GM12865 (cell line): ENCODE measurements around the gene SNUPN.
A peak's percentile ranks its signal among the peaks of the same experiment; 100 is the strongest.

ENCODE experiments used
- DNase-seq: peaks from one replicate; pipeline ENCODE4 v3.0.0; 2010; ENCODE audit warnings: low read depth
- H3K4me3 ChIP-seq: 2 replicates; pipeline ENCODE4 v1.5.1; 2011; ENCODE audit warnings: mild to moderate bottlenecking, low read depth, low read length, control low read depth
- TF ChIP-seq, protein P1 (sequence below): IDR thresholded peaks from 2 replicates; pipeline ENCODE4 v1.5.1; 2011; ENCODE audit warnings: low read length, control low read depth, low read depth, inconsistent platforms; ENCODE audit not compliant: insufficient read depth; ENCODE audit errors: missing control alignments

The SNUPN gene

DNA sequence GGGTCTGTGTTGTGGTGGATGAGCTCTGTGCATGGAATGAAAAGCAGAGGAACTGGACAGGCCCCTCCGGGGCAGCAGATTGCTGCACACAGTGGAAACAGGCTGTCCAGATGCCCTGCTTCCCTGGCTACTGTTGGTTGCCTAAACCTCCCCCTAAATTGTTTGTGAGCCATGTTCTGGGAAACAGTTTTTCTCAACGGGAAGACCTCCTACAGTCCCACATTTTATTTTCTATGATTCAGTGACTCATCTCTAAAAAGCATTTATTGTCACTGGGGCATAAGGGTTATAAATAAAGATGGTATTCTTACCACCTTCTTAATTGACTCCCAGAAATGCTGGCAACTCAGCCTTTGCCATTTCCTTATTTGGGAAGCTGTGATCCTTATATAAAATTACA lies 26.1 kb downstream of the SNUPN start:
- TF ChIP-seq, protein P1, sequence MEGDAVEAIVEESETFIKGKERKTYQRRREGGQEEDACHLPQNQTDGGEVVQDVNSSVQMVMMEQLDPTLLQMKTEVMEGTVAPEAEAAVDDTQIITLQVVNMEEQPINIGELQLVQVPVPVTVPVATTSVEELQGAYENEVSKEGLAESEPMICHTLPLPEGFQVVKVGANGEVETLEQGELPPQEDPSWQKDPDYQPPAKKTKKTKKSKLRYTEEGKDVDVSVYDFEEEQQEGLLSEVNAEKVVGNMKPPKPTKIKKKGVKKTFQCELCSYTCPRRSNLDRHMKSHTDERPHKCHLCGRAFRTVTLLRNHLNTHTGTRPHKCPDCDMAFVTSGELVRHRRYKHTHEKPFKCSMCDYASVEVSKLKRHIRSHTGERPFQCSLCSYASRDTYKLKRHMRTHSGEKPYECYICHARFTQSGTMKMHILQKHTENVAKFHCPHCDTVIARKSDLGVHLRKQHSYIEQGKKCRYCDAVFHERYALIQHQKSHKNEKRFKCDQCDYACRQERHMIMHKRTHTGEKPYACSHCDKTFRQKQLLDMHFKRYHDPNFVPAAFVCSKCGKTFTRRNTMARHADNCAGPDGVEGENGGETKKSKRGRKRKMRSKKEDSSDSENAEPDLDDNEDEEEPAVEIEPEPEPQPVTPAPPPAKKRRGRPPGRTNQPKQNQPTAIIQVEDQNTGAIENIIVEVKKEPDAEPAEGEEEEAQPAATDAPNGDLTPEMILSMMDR = no peak
- DNase-seq = no peak
- no peak overlapping the region for H3K4me3 ChIP-seq

DNA sequence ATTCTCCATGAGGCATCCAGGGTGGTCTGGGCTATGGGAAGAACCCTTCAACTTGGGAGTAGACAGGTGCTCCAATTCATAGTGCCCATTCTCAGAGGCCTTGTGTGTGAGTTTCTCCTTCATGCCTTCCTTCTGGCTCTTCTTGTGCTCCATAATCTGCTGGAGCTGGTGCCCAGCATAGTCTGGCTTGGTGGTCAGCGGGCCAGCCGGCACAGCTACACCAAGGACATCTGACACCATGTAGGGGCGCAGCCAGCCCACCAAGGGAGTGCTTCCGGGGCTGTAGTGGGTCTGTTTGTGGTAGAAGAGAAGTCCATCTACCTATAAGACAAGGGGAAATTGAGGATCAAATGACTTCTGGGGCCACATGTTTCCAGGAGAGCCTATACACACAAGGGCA lies 27.2 kb downstream of the SNUPN start:
- TF ChIP-seq, protein P1 = no peak
- no peak for DNase-seq
- no peak overlapping the region for H3K4me3 ChIP-seq

DNA sequence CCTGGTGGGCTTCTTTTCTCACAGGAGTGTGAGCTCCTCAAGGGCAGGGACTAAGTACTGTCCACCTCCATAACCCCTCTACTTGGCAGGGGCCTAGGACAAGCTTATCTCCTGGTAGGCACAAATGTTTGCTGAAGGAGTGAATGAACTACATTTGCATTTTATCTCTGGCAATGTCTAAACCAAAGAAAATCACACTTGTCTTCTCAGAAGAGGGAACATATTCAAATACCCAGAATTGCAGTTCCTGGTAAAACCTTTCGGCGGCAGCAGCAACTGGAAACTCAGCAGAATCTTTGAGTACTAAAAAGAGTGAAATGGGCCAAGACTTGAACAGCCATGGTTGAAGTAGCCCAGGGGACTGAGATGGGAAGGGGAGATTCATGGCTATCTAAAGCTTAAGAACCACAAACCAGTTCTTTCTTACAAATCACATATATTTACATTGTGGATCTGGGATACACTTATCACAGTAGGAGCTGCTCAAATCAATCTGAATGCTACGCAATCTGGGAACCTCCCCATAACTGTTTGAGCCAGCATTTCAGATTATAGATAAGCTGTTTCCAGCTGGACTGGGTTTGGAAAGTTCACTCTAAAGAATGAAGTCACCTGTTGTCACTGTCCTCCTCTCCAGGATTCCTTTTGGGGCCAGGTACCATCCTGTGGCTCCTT lies 27.7 kb downstream of the SNUPN start:
- TF ChIP-seq, protein P1 = peak; percentile 25
- H3K4me3 ChIP-seq = no peak overlapping the region
- peak; percentile 25 for DNase-seq

DNA sequence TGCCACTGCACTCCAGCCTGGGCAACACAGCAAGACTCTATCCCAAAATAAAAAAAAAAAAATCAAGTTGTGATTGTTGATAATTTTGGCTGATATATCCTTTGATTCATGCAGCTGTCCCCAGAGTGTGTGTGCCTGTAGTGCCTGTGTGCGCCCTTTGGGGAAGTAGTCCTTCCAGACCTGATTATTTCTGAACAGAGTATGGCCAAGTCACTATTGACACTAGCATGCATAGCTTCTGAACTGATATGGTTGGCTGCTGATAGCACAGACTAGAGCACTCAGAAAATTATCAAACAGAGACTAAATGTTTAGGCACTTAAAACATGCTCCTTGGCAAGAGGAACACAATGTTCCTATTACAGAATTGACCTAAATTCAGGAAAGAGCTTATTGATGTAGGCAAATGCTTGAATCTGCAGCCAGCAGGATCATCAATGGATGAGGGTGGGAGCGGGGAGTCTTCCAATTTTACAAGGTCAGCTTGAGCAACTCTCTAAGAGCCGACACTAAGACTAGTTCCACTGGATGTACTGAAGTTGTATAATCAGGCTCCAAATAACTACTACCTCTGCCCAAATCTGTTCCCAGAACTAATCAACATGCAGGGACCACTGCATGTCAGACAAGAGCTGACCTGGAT lies 28.7 kb downstream of the SNUPN start:
- no peak overlapping the region for H3K4me3 ChIP-seq
- TF ChIP-seq, protein P1 = no peak
- no peak for DNase-seq

DNA sequence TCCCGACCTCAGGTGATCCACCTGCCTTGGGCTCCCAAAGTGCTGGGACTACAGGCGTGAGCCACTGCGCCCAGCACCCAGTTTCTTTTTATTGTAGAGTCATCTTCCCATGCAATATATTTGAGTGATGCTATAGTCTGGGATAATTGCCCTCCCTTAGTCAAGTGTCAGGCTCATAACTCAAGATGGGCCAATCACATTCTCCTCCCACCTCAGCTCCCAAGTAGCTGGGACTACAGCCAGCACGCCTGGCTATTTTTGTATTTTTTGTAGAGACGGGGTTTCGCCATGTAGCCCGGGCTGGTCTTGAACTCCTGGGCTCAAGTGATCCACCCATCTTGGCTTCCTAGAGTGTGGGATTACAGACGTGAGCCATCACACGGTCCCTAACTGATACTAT lies 31.2 kb downstream of the SNUPN start:
- DNase-seq = no peak
- TF ChIP-seq, protein P1 = no peak
- no peak overlapping the region for H3K4me3 ChIP-seq

DNA sequence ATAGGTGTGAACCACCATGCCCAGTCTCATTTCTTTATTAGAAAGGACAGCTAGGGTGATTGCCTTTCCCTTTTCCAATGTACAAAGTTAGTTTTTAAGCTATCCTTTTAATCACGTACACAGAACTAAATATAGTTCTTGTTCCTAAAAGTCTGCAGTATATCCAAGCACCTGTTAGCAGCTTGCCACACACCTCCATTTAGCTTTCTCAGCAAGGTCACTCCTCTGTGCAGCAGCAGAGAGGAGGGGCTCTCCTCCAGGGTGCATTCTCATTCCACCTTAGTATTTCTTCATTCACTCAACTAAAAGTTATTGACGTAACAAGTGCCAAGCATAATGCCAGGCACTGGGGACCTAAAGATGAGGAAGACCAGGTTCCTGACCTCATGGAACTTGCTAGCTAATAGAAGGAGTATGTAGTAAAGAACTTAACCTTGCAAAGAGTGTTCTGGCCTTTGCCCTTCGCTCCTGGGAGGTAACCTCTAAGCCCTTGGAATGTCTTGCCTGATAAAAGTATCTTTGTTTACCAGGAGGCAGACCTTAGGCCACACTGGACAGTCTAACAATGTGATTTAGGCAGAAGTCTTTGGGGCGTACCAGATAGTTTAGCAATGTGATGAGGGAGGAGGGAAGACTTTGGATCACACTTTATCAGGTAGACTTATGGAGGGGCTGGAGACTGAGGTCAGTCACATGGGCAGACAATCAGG lies 33.7 kb downstream of the SNUPN start:
- no peak overlapping the region for H3K4me3 ChIP-seq
- no peak for DNase-seq
- TF ChIP-seq, protein P1 = no peak
